GM12891 (cell line): ENCODE measurements around the gene PASK.

Experiments
- POLR2A ChIP-seq: IDR thresholded peaks from 2 replicates; pipeline ENCODE4 v1.6.1; 2011; ENCODE audit warnings: low read depth, low read length, control low read depth
- POLR2AphosphoS5 ChIP-seq: IDR thresholded peaks from 2 replicates; pipeline ENCODE4 v1.6.1; 2011; ENCODE audit warnings: low read depth, low read length, control low read depth
- POU2F2 ChIP-seq: IDR thresholded peaks from 2 replicates; pipeline ENCODE4 v1.6.1; 2011; ENCODE audit warnings: low read depth, mild to moderate bottlenecking, control low read depth, low read length, moderate library complexity
- SPI1 ChIP-seq: IDR thresholded peaks from 2 replicates; pipeline ENCODE4 v1.6.1; 2011; ENCODE audit warnings: low read depth, low read length, control low read depth
- TAF1 ChIP-seq: IDR thresholded peaks from 2 replicates; pipeline ENCODE4 v1.6.1; 2011; ENCODE audit warnings: low read depth, low read length, control low read depth

- no peak for TF ChIP-seq POLR2A
- no peak for TF ChIP-seq POLR2AphosphoS5
- no peak for TF ChIP-seq TAF1
- TF ChIP-seq POU2F2 = no peak
- TF ChIP-seq SPI1 = no peak
These were observed 11.0 kb upstream of the PASK start for GRCh38 chr2:241160318-241160717.
